Activated CD8-positive, alpha-beta memory T cell treated with anti-CD3 and anti-CD28 coated beads for 4 hours (primary cell): ENCODE results near the gene SLC1A5.
"Not testable (repeated sequence)": the region's sequence is repeated elsewhere in the genome, so short reads cannot be mapped to it uniquely, and the experiment has no call there.

Experiments used
- DNase-seq, 2 donors: peaks; one replicate each; pipeline ENCODE4 v3.0.0-alpha.2; 2020; ENCODE audit warnings: low read depth in 2 of 2

SLC1A5 gene

DNA sequence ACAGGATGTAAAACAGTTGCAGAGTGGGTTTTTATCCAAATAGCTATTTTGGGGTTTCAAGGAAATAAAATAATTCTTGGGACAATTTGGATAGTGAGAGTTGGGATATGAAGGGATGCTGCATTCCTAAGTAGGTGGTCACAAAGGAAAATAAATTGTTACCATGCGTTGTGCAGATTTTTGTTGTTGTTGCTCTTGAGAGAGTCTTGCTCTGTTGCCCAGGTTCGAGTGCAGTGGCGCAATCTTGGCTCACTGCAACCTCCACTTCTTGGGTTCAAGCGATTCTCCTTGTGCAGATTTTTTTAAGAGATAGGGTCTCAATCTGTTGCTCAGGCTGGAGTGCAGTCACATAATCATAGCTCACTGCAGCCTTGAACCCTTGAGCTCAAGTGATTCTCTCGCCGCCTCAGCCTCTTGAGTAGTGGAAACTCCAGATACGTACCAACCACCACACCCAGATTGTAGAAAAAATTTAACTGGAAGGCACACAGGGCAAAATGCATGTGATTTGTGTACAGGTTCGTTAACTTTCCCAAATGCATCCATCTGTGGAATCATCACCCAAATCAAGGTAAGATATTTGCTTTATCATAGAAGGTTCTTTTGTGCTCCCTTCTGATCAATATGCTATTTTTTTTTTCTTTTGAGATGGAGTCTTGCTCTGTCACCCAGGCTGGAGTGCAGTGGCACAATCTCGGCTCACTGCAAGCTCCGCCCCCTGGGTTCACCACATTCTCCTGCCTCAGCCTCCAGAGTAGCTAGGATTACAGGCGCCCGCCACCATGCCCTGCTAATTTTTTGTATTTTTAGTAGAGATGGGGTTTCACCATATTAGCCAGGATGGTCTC, 16.0 kb downstream of the SLC1A5 start:
- no peak for DNase-seq

DNA sequence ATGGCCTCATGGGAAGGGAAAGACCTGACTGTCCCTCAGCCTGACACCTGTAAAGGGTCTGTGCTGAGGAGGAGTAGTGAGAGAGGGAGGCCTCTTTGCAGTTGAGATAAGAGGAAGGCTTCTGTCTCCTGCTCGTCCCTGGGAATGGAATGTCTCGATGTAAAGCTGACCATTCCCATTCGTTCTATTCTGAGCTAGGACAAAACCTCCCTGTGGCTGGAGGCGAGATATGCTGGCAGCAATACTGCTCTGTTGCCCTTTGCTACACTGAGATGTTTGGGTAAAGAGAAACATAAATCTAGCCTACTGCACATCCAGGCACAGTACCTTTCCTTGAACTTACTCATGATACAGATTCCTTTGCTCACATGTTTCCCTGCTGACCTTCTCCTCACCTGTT, 19.6 kb downstream of the SLC1A5 start:
- not testable (repeated sequence) for DNase-seq

DNA sequence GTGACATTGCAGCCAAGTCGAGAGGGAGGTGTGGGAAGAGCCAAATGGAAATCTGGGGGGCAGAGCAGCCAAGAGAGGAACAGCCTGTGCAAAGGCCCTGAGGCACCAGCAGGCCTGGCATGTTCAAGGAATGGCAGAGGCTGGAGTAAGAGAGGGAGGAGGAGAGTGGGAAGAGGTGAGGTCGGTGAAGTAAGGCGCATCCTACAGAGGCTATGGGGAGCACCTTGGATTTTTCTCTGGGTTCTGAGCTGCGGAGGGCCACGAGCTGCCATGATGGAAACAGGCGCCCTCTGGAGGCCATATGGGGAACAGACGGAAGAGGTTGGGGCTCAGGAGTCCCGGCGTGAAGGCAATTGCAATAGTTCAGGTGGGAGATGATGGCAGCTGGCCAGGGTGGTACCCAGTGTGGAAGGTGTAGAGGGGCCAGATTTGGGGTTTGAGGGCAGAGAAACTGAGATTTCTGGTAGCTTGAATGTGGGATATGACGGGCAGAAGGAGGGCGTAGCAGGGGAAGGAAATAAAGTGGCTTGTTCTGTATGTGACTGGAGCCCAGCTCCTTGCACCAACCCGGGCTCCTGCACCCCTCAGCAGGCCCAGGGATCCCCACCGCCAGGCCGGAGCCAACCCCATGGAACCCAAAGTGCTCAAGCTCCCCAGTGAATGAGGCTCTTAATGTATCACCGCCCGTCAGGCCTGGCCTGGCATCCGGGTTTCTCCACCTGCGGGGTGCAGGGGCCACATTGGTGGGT, 21.7 kb downstream of the SLC1A5 start:
- no peak for DNase-seq

DNA sequence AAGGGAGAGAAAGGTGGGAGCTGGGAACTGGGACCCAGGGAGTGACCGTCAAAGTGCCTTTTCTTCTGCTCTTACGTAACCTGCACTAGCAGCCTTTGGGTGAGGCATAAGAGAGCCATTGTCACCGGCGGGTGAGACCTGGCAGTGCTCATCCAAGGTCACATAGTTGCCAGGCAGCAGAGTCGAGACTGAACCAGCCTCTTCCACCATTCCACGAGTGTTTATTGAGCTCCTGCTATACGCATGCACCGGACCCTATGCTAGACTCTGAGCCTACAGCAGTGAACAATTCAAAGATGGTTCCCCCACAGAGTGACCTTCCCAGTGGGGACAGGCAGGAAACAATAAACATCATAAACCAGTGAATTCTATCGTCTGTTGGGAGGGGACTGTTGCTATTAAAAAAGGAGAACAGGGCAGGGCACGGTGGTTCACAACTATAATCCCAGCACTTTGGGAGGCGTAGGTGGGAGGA, 23.5 kb downstream of the SLC1A5 start:
- DNase-seq: no peak

DNA sequence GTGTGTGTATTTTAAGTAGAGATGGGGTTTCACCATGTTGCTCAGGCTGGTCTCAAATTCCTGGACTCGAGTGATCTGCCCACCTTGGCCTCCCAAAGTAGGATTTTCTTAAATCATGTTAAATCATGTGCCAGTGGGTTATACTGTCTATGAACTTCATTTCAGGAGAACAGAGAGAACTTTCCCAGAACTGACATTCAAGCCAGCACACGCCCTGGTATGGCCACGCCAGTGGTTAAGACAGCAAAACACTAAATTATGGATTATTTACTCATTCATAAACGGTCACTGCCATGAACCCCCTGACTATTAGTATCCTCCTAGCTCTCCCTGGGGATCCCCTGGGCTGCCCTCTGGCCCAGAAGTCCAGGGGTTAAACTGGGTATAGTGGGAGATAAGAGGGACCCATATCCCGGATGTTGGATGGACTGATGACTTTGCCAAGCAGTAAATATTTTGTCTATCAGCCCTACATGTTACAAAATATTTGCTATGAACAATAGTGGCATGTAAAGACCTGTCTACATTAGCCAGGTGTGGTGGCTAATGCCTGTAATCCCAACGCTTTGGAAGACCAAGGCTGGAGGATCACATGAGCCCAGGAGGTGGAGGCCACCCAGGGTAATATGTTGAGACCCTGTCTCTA, 26.0 kb downstream of the SLC1A5 start:
- no peak for DNase-seq

DNA sequence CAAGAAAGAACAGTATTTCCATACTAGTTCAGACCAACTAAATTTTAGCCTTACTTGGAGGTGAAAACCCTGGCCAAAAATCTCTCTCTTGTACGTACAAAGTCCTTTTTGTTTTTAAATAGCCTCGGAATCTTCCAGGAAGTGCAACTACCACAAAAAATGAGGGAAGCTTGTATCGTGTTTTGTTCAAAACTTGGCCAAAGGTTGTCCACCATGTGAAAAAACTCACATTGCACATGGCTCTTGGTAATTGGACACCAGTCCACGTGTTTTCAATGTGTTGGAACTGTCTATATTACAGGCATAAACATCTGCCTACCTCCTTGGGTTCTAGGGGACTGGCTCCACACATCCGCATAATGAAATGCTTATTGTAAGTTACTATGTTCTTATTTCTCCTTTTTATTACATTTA, 27.0 kb downstream of the SLC1A5 start:
- no peak for DNase-seq

DNA sequence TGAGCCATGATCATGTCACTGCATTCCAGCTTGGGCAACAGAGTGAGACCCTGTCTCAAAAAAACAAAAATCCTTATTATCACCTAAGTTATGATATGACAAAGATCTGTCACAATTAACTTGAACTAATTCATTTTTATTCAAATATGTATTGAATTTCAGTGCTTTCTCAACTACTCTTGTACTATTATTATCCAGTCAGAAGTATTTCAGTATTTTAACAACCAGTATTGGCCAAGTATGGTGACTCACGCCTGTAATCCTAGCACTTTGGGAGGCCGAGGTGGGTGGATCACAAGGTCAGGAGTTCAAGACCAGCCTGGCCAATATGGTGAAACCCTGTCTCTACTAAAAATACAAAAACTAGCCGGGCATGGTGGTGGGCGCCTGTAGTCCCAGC, 27.5 kb downstream of the SLC1A5 start:
- not testable (repeated sequence) for DNase-seq

DNA sequence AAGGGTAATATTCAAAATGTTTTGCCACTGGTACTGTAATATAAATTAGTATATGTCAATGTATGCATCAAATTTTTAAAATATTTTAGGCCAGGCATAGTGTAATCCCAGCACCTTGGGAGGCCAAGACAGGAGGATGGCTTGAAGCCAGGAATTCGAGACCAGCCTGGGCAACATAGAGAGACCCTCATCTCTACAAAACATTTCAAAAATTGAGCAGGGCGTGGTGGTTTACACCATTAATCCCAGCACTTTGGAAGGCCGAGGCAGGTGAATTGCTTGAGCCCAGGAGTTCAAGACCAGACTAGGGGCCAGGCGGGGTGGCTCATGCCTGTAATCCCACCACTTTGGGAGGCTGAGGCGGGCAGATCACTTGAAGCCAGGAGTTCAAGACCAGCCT, 28.0 kb downstream of the SLC1A5 start:
- no peak for DNase-seq

DNA sequence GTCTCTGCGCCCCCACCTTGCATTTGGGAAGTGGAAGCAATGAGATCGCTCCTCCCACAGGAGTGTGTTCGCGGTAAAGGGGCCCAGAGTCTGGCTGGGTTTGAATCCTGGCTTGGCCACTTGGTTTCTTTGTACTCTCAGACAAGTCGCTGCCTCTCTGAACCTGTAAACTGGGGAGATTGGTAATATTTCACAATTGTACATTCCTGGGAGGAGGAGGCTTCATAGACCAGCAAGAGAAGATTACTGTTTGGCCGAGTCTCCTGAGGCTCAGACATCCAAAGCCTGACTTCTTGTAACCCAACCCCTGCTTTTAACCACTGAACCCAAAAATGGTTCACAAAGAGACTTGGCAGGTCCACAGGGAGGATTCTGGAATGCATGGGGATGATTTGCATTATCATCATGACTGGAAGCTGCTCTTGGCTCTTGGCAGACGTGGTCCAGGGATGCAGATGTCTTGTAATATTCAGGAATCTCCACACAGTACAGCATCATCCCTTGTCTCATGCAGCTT, 28.5 kb downstream of the SLC1A5 start:
- DNase-seq: no peak

DNA sequence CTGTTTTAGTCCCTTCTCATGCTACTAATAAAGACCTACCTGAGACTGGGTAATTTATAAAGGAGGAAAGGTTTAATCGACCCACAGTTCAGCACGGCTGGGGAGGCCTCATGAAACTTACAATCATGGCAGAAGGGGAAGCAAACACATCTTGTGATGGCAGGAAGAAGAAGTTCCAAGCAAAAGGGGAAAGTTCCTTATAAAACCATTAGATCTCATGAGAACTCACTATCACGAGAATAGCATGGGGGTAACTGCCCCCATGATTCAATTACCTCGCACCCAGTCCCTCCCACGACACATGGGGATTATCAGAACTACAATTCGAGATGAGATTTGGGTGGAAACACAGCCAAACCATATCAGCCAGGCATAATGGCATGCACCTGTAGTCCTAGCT, 29.2 kb downstream of the SLC1A5 start:
- DNase-seq: no peak

DNA sequence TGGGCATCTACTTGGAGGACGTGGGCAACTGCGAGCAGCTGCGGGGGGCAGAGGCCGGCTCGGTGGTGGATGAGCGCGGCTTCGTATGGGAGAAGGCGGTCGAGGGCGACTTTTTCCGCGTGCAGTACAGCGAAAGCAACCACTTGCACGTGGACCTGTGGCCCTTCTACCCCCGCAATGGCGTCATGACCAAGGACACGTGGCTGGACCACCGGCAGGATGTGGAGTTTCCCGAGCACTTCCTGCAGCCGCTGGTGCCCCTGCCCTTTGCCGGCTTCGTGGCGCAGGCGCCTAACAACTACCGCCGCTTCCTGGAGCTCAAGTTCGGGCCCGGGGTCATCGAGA, 31.9 kb downstream of the SLC1A5 start:
- DNase-seq: no peak

DNA sequence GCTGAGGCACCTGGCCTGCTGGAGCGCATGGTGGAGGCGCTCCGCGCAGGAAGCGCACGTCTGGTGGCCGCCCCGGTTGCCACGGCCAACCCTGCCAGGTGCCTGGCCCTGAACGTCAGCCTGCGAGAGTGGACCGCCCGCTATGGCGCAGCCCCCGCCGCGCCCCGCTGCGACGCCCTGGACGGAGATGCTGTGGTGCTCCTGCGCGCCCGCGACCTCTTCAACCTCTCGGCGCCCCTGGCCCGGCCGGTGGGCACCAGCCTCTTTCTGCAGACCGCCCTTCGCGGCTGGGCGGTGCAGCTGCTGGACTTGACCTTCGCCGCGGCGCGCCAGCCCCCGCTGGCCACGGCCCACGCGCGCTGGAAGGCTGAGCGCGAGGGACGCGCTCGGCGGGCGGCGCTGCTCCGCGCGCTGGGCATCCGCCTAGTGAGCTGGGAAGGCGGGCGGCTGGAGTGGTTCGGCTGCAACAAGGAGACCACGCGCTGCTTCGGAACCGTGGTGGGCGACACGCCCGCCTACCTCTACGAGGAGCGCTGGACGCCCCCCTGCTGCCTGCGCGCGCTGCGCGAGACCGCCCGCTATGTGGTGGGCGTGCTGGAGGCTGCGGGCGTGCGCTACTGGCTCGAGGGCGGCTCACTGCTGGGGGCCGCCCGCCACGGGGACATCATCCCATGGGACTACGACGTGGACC, 32.4 kb downstream of the SLC1A5 start:
- no peak for DNase-seq

DNA sequence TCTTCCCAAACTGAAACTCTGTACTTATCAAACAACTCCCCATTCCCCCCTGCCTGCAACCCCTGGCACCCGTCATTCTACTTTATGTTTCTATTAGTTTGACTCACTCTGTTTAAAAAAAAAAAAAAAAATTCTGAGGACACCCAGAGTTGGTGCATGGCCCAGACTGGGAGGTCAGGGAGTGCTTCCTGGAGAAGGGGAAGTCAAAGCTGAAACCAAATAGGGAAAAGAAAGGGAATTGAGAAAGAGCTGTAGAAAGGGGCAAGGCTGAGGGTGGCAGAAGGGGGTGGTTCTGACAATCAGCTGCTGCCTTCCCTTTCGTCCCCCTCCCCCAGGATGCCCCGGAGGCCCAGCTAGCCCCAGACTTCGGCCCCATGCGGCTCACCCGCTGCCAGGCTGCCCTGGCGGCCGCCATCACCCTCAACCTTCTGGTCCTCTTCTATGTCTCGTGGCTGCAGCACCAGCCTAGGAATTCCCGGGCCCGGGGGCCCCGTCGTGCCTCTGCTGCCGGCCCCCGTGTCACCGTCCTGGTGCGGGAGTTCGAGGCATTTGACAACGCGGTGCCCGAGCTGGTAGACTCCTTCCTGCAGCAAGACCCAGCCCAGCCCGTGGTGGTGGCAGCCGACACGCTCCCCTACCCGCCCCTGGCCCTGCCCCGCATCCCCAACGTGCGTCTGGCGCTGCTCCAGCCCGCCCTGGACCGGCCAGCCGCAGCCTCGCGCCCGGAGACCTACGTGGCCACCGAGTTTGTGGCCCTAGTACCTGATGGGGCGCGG, 33.1 kb downstream of the SLC1A5 start:
- DNase-seq: no peak

DNA sequence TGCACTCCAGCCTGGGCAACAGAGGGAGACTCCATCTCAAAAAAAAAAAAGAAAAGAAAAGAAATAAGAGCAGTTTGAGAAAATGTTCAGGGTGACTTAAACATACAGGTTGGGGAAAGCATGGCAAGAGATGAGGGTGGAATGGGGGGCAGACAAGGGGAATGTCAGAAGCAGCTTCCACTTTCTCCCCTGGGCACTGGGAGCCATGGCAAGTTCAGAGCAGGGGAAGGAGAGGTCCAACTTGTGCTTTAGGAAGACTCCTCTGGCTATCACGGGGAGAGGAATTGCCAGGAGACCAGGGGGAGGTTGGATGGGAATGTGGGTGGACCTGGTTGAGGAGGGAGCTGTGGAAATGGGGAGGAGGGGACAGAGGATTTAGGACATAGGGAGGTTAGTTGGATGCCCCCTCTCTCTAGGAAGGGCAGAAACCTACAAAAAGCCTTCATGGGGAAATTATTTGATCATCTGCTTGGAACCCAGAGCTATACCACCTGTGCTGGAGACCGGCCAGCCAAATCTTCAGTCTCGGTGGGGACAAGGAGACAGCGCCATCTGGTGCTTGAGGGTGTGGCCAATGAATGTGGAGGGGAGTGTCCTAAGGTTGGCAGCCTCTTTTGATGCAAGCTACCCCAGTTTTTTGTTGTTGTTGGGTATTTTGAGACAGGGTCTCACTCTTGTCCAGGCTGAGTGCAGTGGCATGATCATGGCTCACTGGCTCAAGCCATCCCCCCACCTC, 34.8 kb downstream of the SLC1A5 start:
- DNase-seq: peak in 1 of 2 donors; percentile 30

DNA sequence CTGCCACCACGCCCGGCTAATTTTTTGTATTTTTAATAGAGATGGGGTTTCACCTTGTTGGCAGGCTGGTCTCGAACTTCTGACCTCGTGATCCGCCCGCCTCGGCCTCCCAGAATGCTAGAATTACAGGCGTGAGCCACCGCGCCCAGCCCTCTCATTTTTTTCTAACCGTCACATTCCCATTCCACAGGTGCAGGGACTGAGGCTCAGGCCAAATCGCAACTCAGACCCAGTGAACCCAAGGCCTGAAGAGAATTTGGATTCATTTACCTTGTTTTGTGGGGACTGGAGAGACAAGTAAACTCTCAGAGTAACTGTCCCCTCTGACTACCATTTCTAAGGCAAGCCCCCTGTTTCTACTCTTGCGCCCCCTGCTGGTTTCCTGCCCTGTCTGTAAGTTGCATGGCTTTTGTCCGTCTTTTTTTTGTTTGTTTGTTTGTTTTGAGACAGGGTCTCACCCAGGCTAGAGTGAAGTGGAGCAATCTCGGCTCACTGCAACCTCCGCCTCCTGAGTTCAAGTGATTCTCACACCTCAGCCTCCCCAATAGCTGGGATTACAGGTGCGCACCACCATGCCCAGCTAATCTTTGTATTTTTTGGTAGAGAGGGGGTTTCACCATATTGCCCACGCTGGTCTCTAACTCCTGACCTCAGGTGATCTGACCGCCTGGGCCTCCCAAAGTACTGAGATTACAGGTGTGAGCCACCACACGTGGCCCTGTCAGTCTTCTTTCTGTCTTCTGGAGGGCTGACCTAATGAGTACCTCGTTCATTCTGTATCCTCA, 39.9 kb downstream of the SLC1A5 start:
- peak; percentile 57 to 58 for DNase-seq

DNA sequence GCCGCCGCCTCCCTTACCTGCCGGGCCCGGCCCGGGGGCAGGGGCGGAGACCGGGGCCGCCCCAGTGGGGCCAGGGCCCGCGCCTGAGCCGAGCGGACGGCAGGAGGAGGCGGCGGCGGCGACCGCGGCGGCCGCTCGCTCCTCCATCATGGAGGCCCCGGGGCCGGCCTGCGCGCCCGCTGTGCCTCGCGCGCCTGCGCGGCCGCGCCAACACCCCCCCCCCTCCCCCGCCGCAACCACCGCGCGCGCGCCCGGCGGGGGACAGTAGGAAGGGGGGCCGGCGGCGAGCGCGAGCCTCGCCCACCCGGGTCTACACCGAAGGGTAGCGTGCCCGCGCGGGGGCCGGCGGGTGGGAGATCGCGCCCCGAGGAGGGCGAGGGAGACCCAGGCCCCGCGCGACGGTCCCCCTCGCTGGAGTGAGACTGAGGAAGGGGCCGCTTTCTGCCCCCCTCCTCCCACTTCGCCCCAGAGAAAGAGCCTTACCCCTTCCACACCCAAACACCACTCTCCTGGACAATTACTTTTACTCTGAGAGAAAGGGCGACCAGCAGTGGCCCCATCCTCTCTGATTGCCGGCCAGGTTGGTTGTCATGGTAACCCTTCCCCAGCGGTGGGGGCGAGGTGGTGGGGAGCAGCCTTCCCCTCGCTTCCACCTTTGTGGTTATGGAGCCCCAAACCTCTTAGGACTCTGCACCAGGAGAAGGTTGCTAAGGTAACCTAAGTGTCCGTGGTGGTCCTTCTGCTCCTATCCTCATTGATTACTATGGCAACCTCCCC, 41.9 kb downstream of the SLC1A5 start, which contains the start of gene STRN4:
Gene STRN4, minus strand, starts transcription at position 170 of the 777 bp plus-strand sequence. Its CDS starts 20 bp downstream, at position 150.
- peak in 1 of 2 donors; percentile 27 for DNase-seq

DNA sequence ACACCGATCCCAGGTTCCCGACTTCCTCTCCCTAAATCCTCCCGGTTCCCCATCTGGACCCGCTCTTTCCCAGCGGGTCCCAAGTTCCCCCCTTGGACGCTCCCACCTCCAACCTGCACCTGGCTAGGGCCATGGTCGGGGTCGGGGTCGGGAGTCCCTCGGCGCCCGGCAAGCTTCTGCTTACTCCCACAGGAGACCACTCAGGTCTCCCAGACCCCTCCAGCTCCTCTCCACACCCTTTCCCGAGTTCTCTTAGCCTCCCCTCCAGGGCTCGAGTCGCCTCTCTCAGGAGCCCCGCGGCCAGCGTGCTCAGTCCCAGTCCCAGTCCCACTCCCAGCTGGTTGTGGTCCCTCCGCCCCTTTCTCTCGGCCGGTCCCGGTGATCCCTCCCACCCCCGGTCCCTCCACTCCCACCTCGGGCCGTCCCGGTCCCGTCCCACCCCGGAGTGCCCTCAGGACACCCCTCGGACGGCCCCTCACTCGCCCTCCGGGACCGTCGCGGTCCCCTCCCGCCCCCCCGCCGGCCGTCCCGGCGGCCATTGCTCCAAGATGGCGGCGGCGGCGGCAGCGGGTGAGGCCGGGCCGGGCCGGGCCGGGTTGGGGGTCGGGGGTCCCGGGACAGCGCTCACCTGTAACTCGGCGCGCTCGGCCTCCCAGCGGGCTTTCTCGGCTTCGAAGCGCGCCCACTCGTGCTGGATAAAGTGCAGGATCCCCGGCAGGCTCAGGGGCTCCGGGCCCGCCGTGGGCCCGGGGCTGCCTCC, 42.7 kb downstream of the SLC1A5 start, which contains the start of gene FKRP:
Gene FKRP, plus strand, starts transcription at position 537 of the 760 bp plus-strand sequence. CDS start 9,394 bp downstream, outside the sequence.
- no peak for DNase-seq

DNA sequence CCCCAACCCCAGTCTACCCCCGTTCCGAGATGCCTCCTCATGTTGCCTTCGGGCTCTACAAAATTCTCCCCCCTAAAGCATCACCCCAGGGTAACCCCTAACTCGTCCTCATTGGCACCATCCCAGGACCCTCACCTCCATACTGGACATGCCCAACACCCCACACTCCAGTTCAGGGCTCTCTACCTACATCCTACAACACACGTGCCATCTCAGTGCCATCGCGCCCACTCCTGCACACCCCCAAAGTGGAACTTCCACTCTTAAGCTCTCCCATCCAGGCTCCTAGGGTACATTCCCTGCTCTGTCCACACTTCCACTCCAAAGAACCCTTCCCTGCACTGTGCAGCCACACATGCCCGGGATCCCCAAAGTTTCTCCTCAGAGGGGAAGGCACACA, 43.4 kb downstream of the SLC1A5 start:
- DNase-seq: no peak
